ENCODE measurements around the gene BRPF1.
A peak's percentile ranks its signal among the peaks of the same experiment; 100 is the strongest.

BRPF1 gene

DNA sequence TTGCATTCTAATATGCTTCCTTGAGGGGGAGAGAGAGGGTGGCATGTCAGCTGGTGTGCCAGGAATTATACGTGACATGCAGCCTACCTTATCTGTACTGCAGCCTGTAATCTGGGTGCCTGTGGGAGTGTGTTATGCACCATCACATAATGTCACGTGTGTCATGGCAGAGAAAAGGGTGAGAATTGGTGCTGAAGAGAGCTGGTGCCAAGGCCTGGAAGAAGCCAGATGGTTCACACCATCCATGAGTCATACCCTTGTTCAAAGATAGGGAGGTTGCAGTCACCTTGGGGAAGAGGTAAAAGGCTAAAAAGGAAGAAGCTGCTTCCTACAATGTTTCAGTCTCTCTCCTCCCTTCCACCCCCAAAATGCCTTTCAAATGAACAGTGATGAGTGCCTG, 5.3 kb downstream of the BRPF1 start:
- DNase-seq (ENCODE audit: low spot score), result no peak

DNA sequence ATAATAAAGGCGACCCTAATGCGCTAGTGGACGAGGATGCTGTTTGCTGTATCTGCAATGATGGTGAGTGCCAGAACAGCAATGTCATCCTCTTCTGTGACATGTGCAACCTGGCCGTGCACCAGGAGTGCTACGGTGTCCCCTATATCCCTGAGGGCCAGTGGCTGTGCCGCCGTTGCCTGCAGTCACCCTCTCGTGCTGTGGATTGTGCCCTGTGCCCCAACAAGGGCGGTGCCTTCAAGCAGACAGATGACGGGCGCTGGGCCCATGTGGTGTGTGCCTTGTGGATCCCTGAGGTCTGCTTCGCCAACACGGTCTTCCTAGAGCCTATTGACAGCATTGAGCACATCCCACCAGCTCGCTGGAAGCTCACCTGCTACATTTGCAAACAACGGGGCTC, 7.6 kb downstream of the BRPF1 start:
- DNase-seq (ENCODE audit: low spot score), result no peak

DNA sequence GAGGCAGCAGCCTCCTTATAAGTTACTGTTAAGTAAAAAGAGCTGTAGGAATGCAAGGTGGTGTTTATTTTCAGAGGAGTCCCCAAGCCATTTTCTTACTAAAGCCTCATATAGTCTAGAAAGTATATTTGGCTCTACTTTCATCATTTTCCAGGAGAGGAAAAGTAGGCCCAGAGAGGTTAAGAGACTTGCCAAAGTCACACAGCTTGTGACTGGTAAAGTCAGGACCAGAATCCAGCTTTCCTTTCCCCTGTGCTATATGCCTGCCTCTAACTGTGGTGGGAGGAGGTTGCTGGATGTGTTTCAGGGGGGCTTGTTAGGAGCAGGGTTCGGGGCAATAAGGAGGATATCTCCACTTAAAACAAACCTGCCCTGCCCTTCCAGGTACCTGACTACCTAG, 11.0 kb downstream of the BRPF1 start:
- DNase-seq (ENCODE audit: low spot score), result no peak

DNA sequence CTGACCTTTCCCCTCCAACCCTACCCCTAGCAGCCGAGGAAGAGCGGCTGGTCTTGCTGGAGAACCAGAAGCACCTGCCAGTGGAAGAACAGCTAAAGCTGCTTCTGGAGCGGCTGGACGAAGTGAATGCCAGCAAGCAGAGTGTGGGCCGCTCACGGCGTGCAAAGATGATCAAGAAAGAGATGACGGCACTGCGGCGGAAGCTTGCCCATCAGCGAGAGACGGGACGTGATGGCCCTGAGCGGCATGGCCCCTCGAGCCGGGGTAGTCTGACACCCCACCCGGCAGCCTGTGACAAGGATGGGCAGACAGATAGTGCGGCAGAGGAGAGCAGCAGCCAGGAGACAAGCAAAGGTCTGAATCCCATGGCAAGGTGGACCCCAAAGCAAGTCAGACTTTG, 12.0 kb downstream of the BRPF1 start:
- no peak for DNase-seq (ENCODE audit: low spot score)

DNA sequence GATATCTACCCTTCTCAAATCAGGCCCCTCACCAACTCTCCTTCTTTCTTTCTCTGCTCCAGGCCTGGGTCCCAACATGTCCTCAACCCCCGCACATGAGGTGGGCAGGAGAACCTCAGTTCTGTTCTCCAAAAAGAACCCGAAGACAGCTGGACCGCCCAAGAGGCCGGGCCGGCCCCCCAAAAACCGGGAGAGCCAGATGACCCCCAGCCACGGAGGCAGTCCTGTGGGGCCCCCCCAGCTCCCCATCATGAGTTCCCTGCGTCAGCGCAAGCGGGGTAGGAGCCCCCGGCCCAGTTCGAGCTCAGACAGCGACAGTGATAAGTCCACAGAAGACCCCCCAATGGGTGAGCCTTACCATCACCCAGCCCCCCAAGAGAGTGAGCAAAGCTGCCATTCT, 12.6 kb downstream of the BRPF1 start:
- no peak for DNase-seq (ENCODE audit: low spot score)

DNA sequence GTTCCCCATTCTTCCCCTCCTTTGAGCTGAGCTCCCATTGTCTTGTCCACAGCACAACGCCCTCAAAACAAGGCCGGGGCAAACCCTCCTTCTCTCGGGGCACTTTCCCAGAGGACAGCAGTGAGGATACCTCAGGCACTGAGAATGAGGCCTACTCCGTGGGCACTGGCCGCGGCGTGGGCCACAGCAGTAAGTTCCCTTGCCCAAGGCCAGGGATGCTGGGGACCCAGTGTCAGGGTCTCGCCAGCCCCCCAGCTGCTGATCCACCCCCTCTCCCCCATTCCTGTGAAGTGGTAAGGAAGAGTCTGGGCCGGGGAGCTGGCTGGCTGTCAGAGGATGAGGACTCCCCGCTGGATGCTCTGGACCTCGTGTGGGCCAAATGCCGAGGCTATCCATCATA, 14.0 kb downstream of the BRPF1 start:
- DNase-seq (ENCODE audit: low spot score), result no peak

DNA sequence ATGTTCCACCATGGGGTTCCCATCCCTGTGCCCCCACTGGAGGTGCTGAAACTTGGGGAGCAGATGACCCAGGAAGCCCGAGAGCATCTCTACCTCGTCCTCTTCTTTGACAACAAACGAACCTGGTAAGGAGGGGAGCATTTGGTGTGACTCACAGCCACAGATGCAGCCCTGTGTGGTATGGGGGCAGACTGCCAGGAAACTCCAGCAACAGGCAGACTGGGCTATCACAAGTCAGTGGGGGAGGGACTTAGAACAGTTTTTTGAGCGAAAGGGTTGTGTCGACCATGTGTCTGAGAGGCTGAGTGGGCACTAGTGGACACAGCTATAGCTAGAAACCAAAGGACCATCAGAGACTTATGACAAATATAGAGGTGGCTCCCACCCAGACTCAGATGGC, 14.8 kb downstream of the BRPF1 start:
- peak; percentile 80 for DNase-seq (ENCODE audit: low spot score)

DNA sequence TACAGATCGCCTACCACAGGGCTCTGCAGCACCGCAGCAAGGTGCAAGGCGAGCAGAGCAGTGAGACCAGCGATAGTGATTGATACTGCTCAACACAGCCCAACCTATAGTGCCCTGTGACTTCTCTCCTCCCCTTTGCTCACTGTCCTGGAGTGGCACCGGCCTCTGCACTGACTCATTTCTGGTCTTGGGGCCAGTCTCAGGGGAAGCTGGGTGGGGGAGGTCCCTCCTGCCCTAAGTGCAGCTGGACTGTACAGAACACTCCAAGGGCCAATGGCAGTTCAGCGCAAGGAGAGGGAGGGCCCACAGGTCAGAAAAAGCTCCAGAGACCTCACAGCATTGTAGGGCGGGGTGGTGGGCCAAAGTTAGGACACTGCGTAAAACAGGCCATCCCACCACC, 15.7 kb downstream of the BRPF1 start:
- DNase-seq (ENCODE audit: low spot score), result no peak

DNA sequence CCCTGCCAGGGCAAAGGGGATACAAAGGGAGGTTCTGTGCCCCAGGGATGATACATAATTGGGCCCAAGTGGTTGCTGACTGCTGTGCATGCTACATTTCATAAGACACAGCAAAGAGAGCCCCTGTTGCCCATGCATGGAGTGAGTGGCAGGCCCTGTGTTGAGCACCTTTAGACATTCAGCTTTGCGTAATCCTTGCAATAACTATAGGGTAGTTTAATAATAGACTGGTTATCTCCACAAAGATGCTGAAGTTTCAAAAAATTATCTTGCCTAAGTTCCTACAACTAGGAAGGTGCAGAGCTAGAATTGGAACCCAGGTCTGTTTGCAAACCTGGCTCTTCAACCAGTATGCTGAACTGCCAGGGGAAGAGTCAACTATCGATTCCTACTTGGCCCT, 16.5 kb downstream of the BRPF1 start:
- no peak for DNase-seq (ENCODE audit: low spot score)

DNA sequence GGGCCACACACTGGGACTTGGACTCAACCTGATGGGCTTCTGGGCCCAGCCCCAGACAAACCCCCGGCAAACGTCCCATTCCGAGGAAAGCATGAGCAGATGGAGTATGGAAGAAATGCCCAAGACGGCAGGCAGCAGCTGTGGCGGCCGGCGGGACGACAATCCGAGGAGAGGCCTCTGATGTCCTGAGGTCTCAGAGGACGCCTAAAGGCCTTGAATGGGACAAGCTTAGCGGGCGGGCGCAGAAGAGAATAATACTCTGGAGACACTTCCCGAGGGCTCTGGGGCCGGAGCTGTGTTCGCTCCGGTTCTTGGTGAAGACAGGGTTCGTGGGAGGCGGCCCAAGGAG, 17.7 kb downstream of the BRPF1 start:
- DNase-seq (ENCODE audit: low spot score), result no peak

DNA sequence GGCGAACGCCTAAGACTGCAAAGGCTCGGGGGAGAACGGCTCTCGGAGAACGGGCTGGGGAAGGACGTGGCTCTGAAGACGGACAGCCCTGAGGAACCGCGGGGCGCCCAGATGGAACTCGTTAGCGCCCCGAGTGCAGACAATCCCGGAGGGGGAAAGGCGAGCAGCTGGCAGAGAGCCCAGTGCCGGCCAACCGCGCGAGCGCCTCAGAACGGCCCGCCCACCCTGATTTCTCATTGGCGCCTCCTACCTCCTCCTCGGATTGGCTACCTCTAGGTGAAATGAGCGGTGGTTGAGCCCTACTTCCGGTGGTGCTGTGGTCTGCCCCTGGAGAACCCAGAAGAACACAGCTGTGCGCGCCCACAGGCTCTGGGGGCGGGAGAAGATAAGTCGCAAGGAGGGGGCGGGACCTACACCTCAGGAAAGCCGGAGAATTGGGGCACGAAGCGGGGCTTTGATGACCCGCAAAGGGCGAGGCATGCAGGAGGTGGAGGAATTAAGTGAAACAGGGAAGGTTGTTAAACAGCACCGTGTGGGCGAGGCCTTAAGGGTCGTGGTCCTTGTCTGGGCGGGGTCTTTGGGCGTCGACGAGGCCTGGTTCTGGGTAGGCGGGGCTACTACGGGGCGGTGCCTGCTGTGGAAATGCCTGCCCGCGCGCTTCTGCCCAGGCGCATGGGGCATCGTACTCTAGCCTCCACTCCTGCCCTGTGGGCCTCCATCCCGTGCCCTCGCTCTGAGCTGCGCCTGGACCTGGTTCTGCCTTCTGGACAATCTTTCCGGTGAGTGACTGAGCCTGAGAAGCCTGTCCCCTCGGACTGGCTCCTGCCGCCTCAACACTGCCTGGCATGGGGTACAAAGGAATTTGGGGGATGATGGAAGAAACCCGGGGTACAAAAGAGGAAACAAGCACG, 18.4 kb downstream of the BRPF1 start, which contains the start of gene OGG1:
TSS of gene OGG1 (plus strand) at position 308 of the 911 bp plus-strand sequence. CDS start at position 643, 335 bp downstream.
- peak; percentile 100 for DNase-seq (ENCODE audit: low spot score)

DNA sequence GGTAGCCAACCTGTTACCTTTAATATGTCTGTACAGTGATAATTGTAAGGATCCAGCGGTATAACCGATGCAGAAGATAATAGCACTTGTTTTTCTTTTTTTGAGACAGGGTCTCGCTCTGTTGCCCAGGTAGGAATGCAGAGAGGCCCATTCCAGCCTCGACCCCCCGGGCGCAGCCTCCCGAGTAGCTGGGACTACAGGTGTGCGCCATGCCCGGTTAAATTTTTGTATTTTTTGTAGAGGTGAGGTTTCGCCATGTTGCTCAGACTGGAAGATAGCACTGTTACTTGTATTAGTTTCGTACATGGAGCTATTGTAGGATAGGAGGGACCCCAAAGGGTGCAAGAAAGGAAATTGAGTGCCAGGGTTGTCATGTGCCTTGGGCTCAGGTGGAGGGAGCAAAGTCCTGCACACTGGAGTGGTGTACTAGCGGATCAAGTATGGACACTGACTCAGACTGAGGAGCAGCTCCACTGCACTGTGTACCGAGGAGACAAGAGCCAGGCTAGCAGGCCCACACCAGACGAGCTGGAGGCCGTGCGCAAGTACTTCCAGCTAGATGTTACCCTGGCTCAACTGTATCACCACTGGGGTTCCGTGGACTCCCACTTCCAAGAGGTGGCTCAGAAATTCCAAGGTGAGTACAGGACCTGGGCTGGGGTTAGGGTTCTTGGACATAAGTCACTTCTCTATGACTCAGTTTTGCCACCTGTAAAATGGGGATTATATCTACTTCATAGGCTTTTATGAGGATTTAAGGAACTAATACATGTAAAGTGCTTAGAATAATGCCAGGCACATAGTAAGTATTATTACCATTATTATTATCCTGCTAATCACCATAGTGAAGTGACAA, 19.2 kb downstream of the BRPF1 start:
- DNase-seq (ENCODE audit: low spot score), result no peak

DNA sequence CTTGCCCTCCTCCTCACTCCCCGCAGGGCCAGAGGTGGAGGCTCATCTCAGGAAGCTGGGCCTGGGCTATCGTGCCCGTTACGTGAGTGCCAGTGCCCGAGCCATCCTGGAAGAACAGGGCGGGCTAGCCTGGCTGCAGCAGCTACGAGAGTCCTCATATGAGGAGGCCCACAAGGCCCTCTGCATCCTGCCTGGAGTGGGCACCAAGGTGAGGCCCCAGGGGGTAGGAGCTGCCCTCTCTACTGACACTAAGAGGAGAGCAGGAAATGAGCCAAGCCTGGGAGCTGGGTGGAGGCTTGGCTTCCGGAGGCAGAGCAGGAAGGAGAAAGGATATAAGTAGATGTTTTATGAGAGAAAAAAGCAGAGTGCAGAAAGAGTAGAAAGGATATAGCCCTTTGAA, 23.1 kb downstream of the BRPF1 start:
- no peak for DNase-seq (ENCODE audit: low spot score)

DNA sequence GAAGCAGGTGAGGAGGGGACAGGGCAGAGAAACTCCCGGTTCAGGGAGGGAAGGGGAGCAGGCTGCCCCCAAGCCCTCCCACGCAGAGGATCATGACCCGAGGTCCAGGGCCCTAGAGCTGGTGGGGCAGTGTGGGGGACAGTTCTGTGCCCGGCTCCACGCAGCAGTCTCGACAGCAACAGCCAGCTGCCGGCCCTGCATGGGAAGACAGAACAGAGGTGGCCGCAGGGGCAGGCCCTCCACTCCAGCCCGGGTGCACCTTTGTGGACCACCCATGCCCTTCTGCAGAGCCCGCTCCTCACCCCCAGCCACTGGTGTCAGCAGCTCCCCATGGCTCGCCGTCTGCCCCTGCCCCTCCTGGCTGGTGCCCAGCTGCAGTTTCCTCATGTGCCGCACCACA, 25.9 kb downstream of the BRPF1 start:
- DNase-seq (ENCODE audit: low spot score), result no peak

DNA sequence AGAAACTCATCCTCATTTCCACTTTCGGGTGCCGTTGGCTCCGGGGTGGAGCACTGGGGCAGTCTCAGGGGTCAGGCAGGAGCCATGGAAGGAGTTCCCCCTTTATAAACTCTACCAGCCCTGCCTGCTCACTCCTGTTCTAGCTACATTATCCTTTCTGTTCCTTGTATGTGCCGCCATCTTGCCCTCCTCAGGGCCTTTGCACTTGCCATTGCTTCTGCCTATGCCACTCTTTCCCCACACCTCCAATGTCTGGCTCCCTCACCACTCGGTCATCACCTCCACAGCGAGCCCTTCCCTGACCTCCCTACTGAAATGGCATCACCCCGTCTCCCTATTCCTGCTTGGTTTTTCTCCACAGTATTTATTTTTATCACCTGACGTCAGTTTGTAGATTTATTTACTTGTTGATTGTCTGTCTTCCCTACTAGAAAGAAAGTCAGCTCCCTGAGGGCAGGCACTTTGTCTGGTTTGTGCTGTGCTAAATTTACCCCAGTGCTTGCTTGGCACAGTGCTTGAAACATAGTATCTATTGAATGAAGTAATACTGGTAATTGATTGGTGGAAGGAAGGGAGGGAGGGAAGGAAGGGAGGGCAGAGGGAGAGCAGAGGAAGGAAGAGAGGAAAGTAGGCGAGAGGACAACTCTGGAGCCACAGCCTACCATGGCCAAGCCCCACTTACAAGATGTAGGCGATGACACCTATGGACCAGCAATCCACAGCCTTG, 29.4 kb downstream of the BRPF1 start:
- no peak for DNase-seq (ENCODE audit: low spot score)

DNA sequence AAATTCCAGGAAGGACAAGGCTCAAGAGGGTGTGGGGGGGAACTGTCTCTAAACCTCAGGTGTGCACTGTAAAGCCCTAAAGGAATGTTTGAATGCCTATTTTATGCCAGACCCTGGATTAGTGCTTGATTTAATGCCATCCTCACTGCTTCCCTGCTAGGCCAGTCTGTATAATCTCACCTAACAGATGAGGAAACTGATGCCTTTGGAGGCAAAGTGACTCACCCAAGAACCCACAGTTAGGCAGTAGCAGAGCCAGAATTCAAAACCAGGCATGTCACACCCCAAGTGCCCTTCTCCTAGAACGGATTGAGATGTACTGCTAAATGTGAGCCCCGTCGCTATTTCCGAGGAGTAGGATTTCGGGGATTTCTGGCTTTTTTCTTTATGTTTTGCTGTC, 30.4 kb downstream of the BRPF1 start:
- DNase-seq (ENCODE audit: low spot score), result no peak

DNA sequence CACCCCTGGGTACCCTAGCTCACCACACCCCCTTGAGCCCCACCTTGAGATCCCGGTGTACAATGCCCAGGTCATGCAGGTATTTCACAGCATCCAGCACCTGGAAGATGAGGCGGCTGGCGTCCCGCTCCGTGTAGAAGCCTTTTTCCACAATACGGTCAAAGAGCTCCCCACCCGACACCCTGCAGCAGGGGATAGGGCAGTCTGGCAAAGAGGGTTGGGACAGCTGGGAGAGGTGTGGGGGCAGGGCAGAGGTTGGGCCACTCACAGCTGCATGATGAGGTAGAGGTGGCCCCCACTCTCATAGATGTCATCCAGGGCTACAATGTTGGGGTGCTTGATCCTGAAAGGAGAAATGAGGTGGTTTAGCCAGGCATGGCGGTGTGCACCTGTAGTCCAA, 31.3 kb downstream of the BRPF1 start:
- no peak for DNase-seq (ENCODE audit: low spot score)

DNA sequence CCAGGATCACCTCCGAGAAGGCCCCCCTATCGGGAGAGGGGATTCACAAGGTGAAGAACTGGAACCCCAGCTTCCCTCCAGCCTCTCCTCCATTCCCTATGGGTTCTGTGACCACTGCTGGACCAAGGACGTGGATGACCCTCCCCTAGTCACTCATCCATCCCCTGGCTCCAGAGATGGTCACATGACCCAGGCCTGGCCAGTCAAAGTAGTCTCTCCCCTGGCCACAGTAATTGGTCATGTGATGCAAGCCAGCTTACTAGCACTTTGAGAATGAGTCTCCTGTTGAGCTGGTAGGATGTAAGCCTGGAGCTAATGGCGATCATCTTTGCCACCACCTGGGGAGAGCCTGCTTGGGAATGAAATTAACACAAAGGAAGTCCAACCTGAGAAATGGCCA, 34.3 kb downstream of the BRPF1 start:
- DNase-seq (ENCODE audit: low spot score), result no peak

DNA sequence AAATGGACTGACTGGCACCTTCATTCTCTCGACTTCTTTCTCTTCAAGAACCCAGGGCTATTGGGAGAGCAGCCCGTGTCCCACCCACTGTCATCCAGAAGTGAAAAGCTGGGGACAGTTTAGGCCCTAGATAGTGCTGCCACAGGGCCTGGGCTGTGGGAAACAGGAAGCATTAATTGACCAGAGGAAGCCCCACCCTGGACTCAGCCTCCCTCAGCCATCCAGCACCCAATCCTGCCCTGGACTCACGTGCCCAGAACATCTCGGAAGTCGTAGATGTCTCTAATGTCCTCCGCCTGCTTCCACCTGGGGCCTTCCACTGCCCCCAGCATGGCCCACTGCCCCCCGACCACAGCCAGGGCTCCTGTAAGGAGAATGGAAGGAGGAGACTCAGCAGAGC, 35.9 kb downstream of the BRPF1 start:
- no peak for DNase-seq (ENCODE audit: low spot score)

DNA sequence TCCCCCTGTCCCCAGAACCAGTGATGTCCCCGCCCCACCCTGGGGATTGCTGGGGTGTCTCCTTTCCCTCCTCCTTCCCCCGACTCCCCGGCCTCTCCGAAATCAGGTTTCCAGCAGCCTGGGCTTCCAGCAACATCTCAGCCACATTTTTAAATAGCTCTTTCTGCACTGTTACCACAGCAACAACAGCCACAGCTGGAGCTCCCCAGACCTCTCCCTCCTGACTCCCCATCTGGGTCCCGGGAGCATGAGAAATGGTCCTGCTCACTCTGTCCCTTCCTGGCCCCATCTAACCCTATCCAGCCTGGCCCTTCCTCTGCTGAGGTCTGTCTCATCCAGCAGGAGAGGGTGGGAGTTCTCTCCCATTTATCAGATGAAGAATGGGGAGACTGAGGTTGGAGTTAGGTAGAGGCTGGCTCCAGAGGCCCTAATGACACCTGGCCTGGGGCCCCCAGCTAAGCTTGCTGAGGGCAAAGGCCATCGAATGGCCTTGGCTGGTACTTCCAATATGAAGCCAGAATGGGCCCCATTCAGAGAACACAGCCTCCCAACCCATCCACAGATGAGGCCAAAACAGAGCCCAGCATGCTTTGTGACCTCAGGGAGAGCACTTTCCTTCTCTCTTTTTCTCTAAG, 36.7 kb downstream of the BRPF1 start:
- DNase-seq (ENCODE audit: low spot score), result no peak

DNA sequence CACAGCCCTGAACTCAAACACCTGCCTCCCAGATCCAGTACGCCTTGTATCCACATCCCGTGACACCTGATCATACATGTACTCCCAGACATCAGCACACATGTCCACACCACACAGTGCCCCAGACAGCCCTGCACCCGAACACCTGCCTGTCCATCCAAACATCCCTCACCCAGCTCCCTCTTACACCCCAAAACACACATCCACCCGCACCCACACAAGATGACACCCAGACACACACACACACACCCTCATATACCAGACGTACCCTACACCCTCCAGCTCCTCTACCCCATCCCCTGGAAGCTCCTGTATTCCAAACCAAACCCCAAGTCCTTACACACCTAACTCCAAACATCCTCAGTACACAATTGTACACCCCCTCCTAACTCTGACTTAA, 37.5 kb downstream of the BRPF1 start:
- no peak for DNase-seq (ENCODE audit: low spot score)
